ENCODE data around the gene TNNI3K. TPM values are rescaled to one million over a fixed set of nuclear protein-coding genes. Genes with fewer than 3 reads are reported as not detected.

Gene TNNI3K
- polyA plus RNA-seq, 1 donor from 2014 or later = 3.5 TPM

DNA sequence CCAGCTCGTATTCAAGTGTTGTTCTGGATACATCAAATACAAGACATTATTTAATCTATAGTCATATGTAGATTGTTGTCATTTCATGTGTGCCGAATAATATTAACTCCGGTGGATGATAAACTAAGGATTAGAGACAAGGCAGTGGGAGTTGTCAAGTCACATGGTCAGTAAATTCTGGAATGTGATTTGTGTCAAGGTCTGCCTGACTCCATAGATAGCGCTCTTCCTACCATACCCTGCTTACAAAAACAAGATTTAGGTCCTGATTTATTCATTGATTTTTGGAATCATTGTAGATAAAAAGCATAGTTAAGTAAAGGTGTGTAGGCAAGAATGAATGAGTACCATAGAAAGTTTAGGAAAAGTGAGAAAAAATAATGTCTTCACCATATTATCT is 2.6 kb downstream of the TNNI3K start:
- Histone ChIP-seq H3K9me3 (ENCODE audit: low read length) (no peaks in the 10 kb centered on the region), H3K27me3 (ENCODE audit: insufficient read depth, low read depth, low read length) (no peaks in the 10 kb centered on the region), H2AFZ (ENCODE audit: low read depth, low read length) (no peak overlapping the region), H3F3A (ENCODE audit: insufficient read depth, low read length, poor library complexity, severe bottlenecking) (no peaks in the 10 kb centered on the region), H3K9ac (ENCODE audit: low read length) (no peak overlapping the region), H3K79me2 (replicated peaks; ENCODE audit: insufficient read depth, low read length) (no peaks in the 10 kb centered on the region), H3K9me2 (ENCODE audit: insufficient read depth, low read length) (no peaks in the 10 kb centered on the region), H3K36me3 (ENCODE audit: insufficient read depth, low read length) (no peaks in the 10 kb centered on the region), H3K27ac (ENCODE audit: low read length) (no peak overlapping the region), H4K20me1 (ENCODE audit: insufficient read depth) (no peaks in the 10 kb centered on the region), H3K4me3 (ENCODE audit: low read length) (no peak overlapping the region), H3K4me2 (ENCODE audit: low read length) (no peak overlapping the region)
- TF ChIP-seq SMC3 (conservative IDR thresholded peaks at IDR 0.05; ENCODE audit: poor library complexity) = no peak
- TF ChIP-seq TAF1 (IDR thresholded peaks at IDR 0.05; ENCODE audit: low read depth) = no peak
- TF ChIP-seq EZH2 (IDR thresholded peaks at IDR 0.05; ENCODE audit: borderline replicate concordance, insufficient read depth, low read length, poor library complexity, severe bottlenecking) = no peak
- no peak for TF ChIP-seq REST (IDR thresholded peaks at IDR 0.05; ENCODE audit: borderline replicate concordance)
- TF ChIP-seq MXI1 (conservative IDR thresholded peaks at IDR 0.05; ENCODE audit: poor library complexity, severe bottlenecking) = no peak
- TF ChIP-seq RAD21 (conservative IDR thresholded peaks at IDR 0.05) = no peak
- TF ChIP-seq POLR2AphosphoS5 (IDR thresholded peaks at IDR 0.05) = no peak
- TF ChIP-seq EP300 (conservative IDR thresholded peaks at IDR 0.05; ENCODE audit: poor library complexity, severe bottlenecking) = no peak
- TF ChIP-seq, protein P1, sequence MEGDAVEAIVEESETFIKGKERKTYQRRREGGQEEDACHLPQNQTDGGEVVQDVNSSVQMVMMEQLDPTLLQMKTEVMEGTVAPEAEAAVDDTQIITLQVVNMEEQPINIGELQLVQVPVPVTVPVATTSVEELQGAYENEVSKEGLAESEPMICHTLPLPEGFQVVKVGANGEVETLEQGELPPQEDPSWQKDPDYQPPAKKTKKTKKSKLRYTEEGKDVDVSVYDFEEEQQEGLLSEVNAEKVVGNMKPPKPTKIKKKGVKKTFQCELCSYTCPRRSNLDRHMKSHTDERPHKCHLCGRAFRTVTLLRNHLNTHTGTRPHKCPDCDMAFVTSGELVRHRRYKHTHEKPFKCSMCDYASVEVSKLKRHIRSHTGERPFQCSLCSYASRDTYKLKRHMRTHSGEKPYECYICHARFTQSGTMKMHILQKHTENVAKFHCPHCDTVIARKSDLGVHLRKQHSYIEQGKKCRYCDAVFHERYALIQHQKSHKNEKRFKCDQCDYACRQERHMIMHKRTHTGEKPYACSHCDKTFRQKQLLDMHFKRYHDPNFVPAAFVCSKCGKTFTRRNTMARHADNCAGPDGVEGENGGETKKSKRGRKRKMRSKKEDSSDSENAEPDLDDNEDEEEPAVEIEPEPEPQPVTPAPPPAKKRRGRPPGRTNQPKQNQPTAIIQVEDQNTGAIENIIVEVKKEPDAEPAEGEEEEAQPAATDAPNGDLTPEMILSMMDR (IDR thresholded peaks at IDR 0.05; ENCODE audit: poor library complexity, severe bottlenecking) = no peak

- TF ChIP-seq MXI1 (conservative IDR thresholded peaks at IDR 0.05; ENCODE audit: poor library complexity, severe bottlenecking) (no peak), EZH2 (IDR thresholded peaks at IDR 0.05; ENCODE audit: borderline replicate concordance, insufficient read depth, low read length, poor library complexity, severe bottlenecking) (no peak), EP300 (conservative IDR thresholded peaks at IDR 0.05; ENCODE audit: poor library complexity, severe bottlenecking) (no peak), TAF1 (IDR thresholded peaks at IDR 0.05; ENCODE audit: low read depth) (no peak), SMC3 (conservative IDR thresholded peaks at IDR 0.05; ENCODE audit: poor library complexity) (no peak), RAD21 (conservative IDR thresholded peaks at IDR 0.05) (no peak), REST (IDR thresholded peaks at IDR 0.05; ENCODE audit: borderline replicate concordance) (no peak), POLR2AphosphoS5 (IDR thresholded peaks at IDR 0.05) (no peak)
- TF ChIP-seq, protein P1 (IDR thresholded peaks at IDR 0.05; ENCODE audit: poor library complexity, severe bottlenecking) = no peak
- H3F3A ChIP-seq (ENCODE audit: insufficient read depth, low read length, poor library complexity, severe bottlenecking) = no peaks in the 10 kb centered on the region
- H3K79me2 ChIP-seq (replicated peaks; ENCODE audit: insufficient read depth, low read length) = no peaks in the 10 kb centered on the region
- H3K9me2 ChIP-seq (ENCODE audit: insufficient read depth, low read length) = no peaks in the 10 kb centered on the region
- H3K36me3 ChIP-seq (ENCODE audit: insufficient read depth, low read length) = no peaks in the 10 kb centered on the region
- no peaks in the 10 kb centered on the region for H3K27me3 ChIP-seq (ENCODE audit: insufficient read depth, low read depth, low read length)
- H4K20me1 ChIP-seq (ENCODE audit: insufficient read depth) = no peaks in the 10 kb centered on the region
- no peak overlapping the region for H3K27ac ChIP-seq (ENCODE audit: low read length)
- no peak overlapping the region for H3K4me3 ChIP-seq (ENCODE audit: low read length)
- H3K9ac ChIP-seq (ENCODE audit: low read length) = no peak overlapping the region
- H2AFZ ChIP-seq (ENCODE audit: low read depth, low read length) = no peak overlapping the region
- no peaks in the 10 kb centered on the region for H3K9me3 ChIP-seq (ENCODE audit: low read length)
- no peak overlapping the region for H3K4me2 ChIP-seq (ENCODE audit: low read length)
These were observed 10.1 kb downstream of the TNNI3K start for GRCh38 chr1:74245168-74245772.

Measured in neural cell (in vitro differentiated cells).